Measurements from ENCODE around the gene C16orf54. TPM values are rescaled to one million over a fixed set of nuclear protein-coding genes. Genes with fewer than 3 reads are reported as not detected.
"Not testable (repeated sequence)": the region's sequence is repeated elsewhere in the genome, so short reads cannot be mapped to it uniquely, and the experiment has no call there.

The C16orf54 gene
- total RNA-seq, 2 experiments from 2014 or later: 94.6 to 99.2 TPM

- POLR2A ChIA-PET: interaction anchor here (3.3 to 13.0 kb wide), 2 partner anchors 21 to 38 kb away, joined by 19 to 260 read pairs; partner anchors contain the start of genes C16orf54 and MAZ
- not testable (repeated sequence) for H3K9me3 Mint-ChIP-seq; H3K27ac Mint-ChIP-seq; DNase-seq; H3K36me3 Mint-ChIP-seq (ENCODE audit: low read depth); H3K4me3 Mint-ChIP-seq
- Mint-ChIP-seq H3K4me1 (peaks cover 25% of the 10 kb centered on the region), H3K27me3 (peaks cover 25% of the 10 kb centered on the region)
- CTCF ChIA-PET: interaction anchor here (0.6 to 4.6 kb wide), 5 partner anchors 10 to 111 kb away, joined by 4 to 57 read pairs (median 9); no protein-coding TSS in a partner anchor
Observed at GRCh38 chr16:29783094-29783953, 37.5 kb upstream of the C16orf54 start.

GRCh38 chr16:29779474-29779873, 33.7 kb upstream of the C16orf54 start:
- POLR2A ChIA-PET: no interaction called here
- Mint-ChIP-seq H3K27ac (no peak overlapping the region), H3K4me1 (peaks cover 11% of the 10 kb centered on the region)

GRCh38 chr16:29777576-29778350, 32.0 kb upstream of the C16orf54 start, which contains the start of gene ZG16:
TSS of gene ZG16 (plus strand) at chr16:29778256. CDS start at chr16:29779267, 1,011 bp downstream.
- no peaks in the 10 kb centered on the region for H3K9me3 Mint-ChIP-seq
- H3K27ac Mint-ChIP-seq: no peak within 1 kb of the TSS
- no peak for DNase-seq
- ChIA-PET CTCF (interaction anchor here (1.3 to 2.3 kb wide), 2 partner anchors 12 to 78 kb away, joined by 4 to 8 read pairs; partner anchors contain the start of gene KIF22), POLR2A (interaction anchor here (1.4 kb wide), 1 partner anchor 31 kb away, joined by 5 read pairs; no protein-coding TSS in a partner anchor)
- no peaks in the 10 kb centered on the region for H3K4me1 Mint-ChIP-seq
- H3K4me3 Mint-ChIP-seq: no peak within 1 kb of the TSS
- H3K27me3 Mint-ChIP-seq: peaks cover 25% of the 10 kb centered on the region
- H3K36me3 Mint-ChIP-seq (ENCODE audit: low read depth): peaks cover under 1% of the 10 kb centered on the region

More at GRCh38 chr16:29779474-29779873, 33.7 kb upstream of the C16orf54 start:
- CTCF ChIA-PET: interaction anchor here (1.1 kb wide), 1 partner anchor 79 kb away, joined by 3 read pairs; no protein-coding TSS in a partner anchor
- Mint-ChIP-seq H3K4me3 (no peak overlapping the region), H3K9me3 (no peaks in the 10 kb centered on the region), H3K27me3 (peaks cover 29% of the 10 kb centered on the region), H3K36me3 (ENCODE audit: low read depth) (peaks cover 3% of the 10 kb centered on the region)
- DNase-seq: no peak

GRCh38 chr16:29775742-29776408, 30.1 kb upstream of the C16orf54 start:
- H3K36me3 Mint-ChIP-seq (ENCODE audit: low read depth): no peaks in the 10 kb centered on the region
- no peak for DNase-seq
- no peaks in the 10 kb centered on the region for H3K9me3 Mint-ChIP-seq
- H3K4me3 Mint-ChIP-seq: no peak overlapping the region
- peaks cover 19% of the 10 kb centered on the region for H3K27me3 Mint-ChIP-seq
- no peak overlapping the region for H3K27ac Mint-ChIP-seq
- CTCF ChIA-PET: no interaction called here
- POLR2A ChIA-PET: interaction anchor here (0.9 kb wide), 1 partner anchor 21 kb away, joined by 3 read pairs; no protein-coding TSS in a partner anchor
- no peaks in the 10 kb centered on the region for H3K4me1 Mint-ChIP-seq

- Mint-ChIP-seq H3K9me3 (no peaks in the 10 kb centered on the region), H3K4me3 (no peak overlapping the region), H3K36me3 (ENCODE audit: low read depth) (no peaks in the 10 kb centered on the region), H3K27ac (no peak overlapping the region), H3K27me3 (peaks cover 17% of the 10 kb centered on the region), H3K4me1 (no peaks in the 10 kb centered on the region)
- CTCF ChIA-PET: interaction anchor here (1.8 kb wide), 1 partner anchor 10 kb away, joined by 9 read pairs; no protein-coding TSS in a partner anchor
- no peak for DNase-seq
- POLR2A ChIA-PET: no interaction called here
Observed at GRCh38 chr16:29774730-29775129, 28.9 kb upstream of the C16orf54 start.

- H3K9me3 Mint-ChIP-seq; H3K4me1 Mint-ChIP-seq; H3K36me3 Mint-ChIP-seq (ENCODE audit: low read depth); H3K27me3 Mint-ChIP-seq; H3K27ac Mint-ChIP-seq; H3K4me3 Mint-ChIP-seq; DNase-seq: not testable (repeated sequence)
- ChIA-PET CTCF (interaction anchor here (0.6 to 1.1 kb wide), 3 partner anchors 20 to 76 kb away, joined by 3 read pairs; partner anchors contain the start of gene PAGR1), POLR2A (interaction anchor here (0.9 to 2.2 kb wide), 3 partner anchors 13 to 26 kb away, joined by 3 to 8 read pairs (median 4); partner anchors contain the start of gene KIF22)
Observed at GRCh38 chr16:29772330-29772729, 26.5 kb upstream of the C16orf54 start.

- H3K27me3 Mint-ChIP-seq: peaks cover 1% of the 10 kb centered on the region
- no peaks in the 10 kb centered on the region for H3K36me3 Mint-ChIP-seq (ENCODE audit: low read depth)
- POLR2A ChIA-PET: interaction anchor here (1.1 to 2.2 kb wide), 2 partner anchors 24 to 38 kb away, joined by 3 to 6 read pairs; partner anchors contain the start of gene C16orf54
- H3K4me3 Mint-ChIP-seq: no peak overlapping the region
- H3K27ac Mint-ChIP-seq: no peak overlapping the region
- CTCF ChIA-PET: interaction anchor here (1.8 kb wide), 1 partner anchor 15 kb away, joined by 6 read pairs; no protein-coding TSS in a partner anchor
- DNase-seq: no peak
- H3K9me3 Mint-ChIP-seq: no peaks in the 10 kb centered on the region
- no peaks in the 10 kb centered on the region for H3K4me1 Mint-ChIP-seq
Observed at GRCh38 chr16:29770250-29770929, 24.6 kb upstream of the C16orf54 start.

- Mint-ChIP-seq H3K36me3 (ENCODE audit: low read depth) (no peaks in the 10 kb centered on the region), H3K27me3 (peaks cover 1% of the 10 kb centered on the region), H3K4me1 (no peaks in the 10 kb centered on the region), H3K27ac (no peak overlapping the region), H3K4me3 (no peak overlapping the region), H3K9me3 (no peaks in the 10 kb centered on the region)
- no peak for DNase-seq
- CTCF ChIA-PET: interaction anchor here (0.9 kb wide), 1 partner anchor 69 kb away, joined by 4 read pairs; no protein-coding TSS in a partner anchor
- POLR2A ChIA-PET: interaction anchor here (1.1 to 2.2 kb wide), 4 partner anchors 21 to 39 kb away, joined by 3 to 10 read pairs (median 4); partner anchors contain the start of genes C16orf54, KIF22 and MAZ
Observed at GRCh38 chr16:29769507-29769906, 23.7 kb upstream of the C16orf54 start.

GRCh38 chr16:29767062-29767461, 21.3 kb upstream of the C16orf54 start:
- CTCF ChIA-PET: interaction anchor here (0.8 to 2.0 kb wide), 3 partner anchors 18 to 37 kb away, joined by 3 to 7 read pairs (median 3); no protein-coding TSS in a partner anchor
- H3K27ac Mint-ChIP-seq: no peak overlapping the region
- H3K4me3 Mint-ChIP-seq: no peak overlapping the region

GRCh38 chr16:29766571-29766970, 20.8 kb upstream of the C16orf54 start:
- no peaks in the 10 kb centered on the region for H3K36me3 Mint-ChIP-seq (ENCODE audit: low read depth)
- no peaks in the 10 kb centered on the region for H3K9me3 Mint-ChIP-seq
- peaks cover 1% of the 10 kb centered on the region for H3K4me1 Mint-ChIP-seq
- H3K27me3 Mint-ChIP-seq: no peaks in the 10 kb centered on the region
- DNase-seq: no peak
- H3K27ac Mint-ChIP-seq: no peak overlapping the region
- ChIA-PET POLR2A (no interaction called here), CTCF (interaction anchor here (0.8 kb wide), 1 partner anchor 28 kb away, joined by 3 read pairs; no protein-coding TSS in a partner anchor)
- H3K4me3 Mint-ChIP-seq: no peak overlapping the region

More at GRCh38 chr16:29767062-29767461, 21.3 kb upstream of the C16orf54 start:
- Mint-ChIP-seq H3K4me1 (no peaks in the 10 kb centered on the region), H3K27me3 (no peaks in the 10 kb centered on the region), H3K36me3 (ENCODE audit: low read depth) (no peaks in the 10 kb centered on the region), H3K9me3 (no peaks in the 10 kb centered on the region)
- POLR2A ChIA-PET: interaction anchor here (0.6 kb wide), 1 partner anchor 368 kb away, joined by 3 read pairs; no protein-coding TSS in a partner anchor
- no peak for DNase-seq

GRCh38 chr16:29765167-29766032, 19.6 kb upstream of the C16orf54 start:
- peaks cover 1% of the 10 kb centered on the region for H3K4me1 Mint-ChIP-seq
- H3K27me3 Mint-ChIP-seq: no peaks in the 10 kb centered on the region
- no peak for DNase-seq
- H3K9me3 Mint-ChIP-seq: no peaks in the 10 kb centered on the region
- no peak overlapping the region for H3K4me3 Mint-ChIP-seq
- CTCF ChIA-PET: interaction anchor here (0.7 to 1.2 kb wide), 2 partner anchors 20 to 74 kb away, joined by 3 read pairs; no protein-coding TSS in a partner anchor
- no peaks in the 10 kb centered on the region for H3K36me3 Mint-ChIP-seq (ENCODE audit: low read depth)
- no peak overlapping the region for H3K27ac Mint-ChIP-seq
- POLR2A ChIA-PET: no interaction called here
